ENCODE measurements around the gene RAPGEF2.
A peak's percentile ranks its signal among the peaks of the same experiment; 100 is the strongest.

The RAPGEF2 gene, protein sequence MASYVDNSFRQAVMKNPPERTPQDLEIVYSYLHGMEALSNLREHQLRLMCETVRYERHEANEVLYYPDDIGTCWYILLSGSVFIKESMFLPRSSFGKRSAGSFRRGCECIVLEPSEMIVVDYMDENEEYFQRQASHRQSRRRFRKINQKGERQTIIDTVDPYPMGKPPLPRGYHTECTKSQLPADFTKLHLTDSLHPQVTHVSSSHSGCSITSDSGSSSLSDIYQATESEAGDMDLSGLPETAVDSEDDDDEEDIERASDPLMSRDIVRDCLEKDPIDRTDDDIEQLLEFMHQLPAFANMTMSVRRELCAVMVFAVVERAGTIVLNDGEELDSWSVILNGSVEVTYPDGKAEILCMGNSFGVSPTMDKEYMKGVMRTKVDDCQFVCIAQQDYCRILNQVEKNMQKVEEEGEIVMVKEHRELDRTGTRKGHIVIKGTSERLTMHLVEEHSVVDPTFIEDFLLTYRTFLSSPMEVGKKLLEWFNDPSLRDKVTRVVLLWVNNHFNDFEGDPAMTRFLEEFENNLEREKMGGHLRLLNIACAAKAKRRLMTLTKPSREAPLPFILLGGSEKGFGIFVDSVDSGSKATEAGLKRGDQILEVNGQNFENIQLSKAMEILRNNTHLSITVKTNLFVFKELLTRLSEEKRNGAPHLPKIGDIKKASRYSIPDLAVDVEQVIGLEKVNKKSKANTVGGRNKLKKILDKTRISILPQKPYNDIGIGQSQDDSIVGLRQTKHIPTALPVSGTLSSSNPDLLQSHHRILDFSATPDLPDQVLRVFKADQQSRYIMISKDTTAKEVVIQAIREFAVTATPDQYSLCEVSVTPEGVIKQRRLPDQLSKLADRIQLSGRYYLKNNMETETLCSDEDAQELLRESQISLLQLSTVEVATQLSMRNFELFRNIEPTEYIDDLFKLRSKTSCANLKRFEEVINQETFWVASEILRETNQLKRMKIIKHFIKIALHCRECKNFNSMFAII (N-terminal part only)

GRCh38 chr4:159102622-159103383 is at the start of gene RAPGEF2:
TSS of gene RAPGEF2 (plus strand) at chr4:159103079. CDS start at chr4:159104163, 1,084 bp downstream.
- TF ChIP-seq CTCF (IDR thresholded peaks at IDR 0.05; ENCODE audit: insufficient read depth, low read length, poor library complexity, severe bottlenecking) = no peak
- TF ChIP-seq EZH2phosphoT487 (conservative IDR thresholded peaks at IDR 0.05; ENCODE audit: low read length) = no peak
- Histone ChIP-seq H2AFZ (ENCODE audit: low read depth, low read length, severe bottlenecking) (peak within 1 kb of the TSS; percentile 94), H3K9me2 (replicated peaks; ENCODE audit: insufficient read depth, low read length) (no peaks in the 10 kb centered on the region), H3K4me2 (ENCODE audit: low read depth, low read length, poor library complexity, severe bottlenecking) (peak within 1 kb of the TSS; percentile 91), H3F3A (ENCODE audit: insufficient read depth) (peaks cover 3% of the 10 kb centered on the region; the same call in 1 of the 2 replicates), H3K27me3 (ENCODE audit: low read length) (no peaks in the 10 kb centered on the region), H3K79me2 (ENCODE audit: insufficient read depth, low read length) (no peaks in the 10 kb centered on the region), H4K20me1 (ENCODE audit: low read depth, low read length) (no peaks in the 10 kb centered on the region), H3K36me3 (ENCODE audit: low read length) (no peaks in the 10 kb centered on the region), H3K9me3 (ENCODE audit: insufficient read depth, low read length) (no peaks in the 10 kb centered on the region), H3K27ac (ENCODE audit: low read depth, low read length) (no peak within 1 kb of the TSS), H3K4me3 (ENCODE audit: insufficient read depth, low read length, poor library complexity, severe bottlenecking) (peak within 1 kb of the TSS; percentile 84), H3K9ac (ENCODE audit: low read length) (peak within 1 kb of the TSS; percentile 66)

GRCh38 chr4:159055833-159056232 is 47.0 kb upstream of the RAPGEF2 start:
- no peak overlapping the region for H3K4me3 ChIP-seq (ENCODE audit: insufficient read depth, low read length, poor library complexity, severe bottlenecking)
- H3K27me3 ChIP-seq (ENCODE audit: low read length) = no peaks in the 10 kb centered on the region
- no peaks in the 10 kb centered on the region for H3K79me2 ChIP-seq (ENCODE audit: insufficient read depth, low read length)
- no peak overlapping the region for H3K4me2 ChIP-seq (ENCODE audit: low read depth, low read length, poor library complexity, severe bottlenecking)
- no peak overlapping the region for H3K9ac ChIP-seq (ENCODE audit: low read length)
- H3K27ac ChIP-seq (ENCODE audit: low read depth, low read length) = no peak overlapping the region
- no peaks in the 10 kb centered on the region for H3K9me3 ChIP-seq (ENCODE audit: insufficient read depth, low read length)
- H3K9me2 ChIP-seq (replicated peaks; ENCODE audit: insufficient read depth, low read length) = no peaks in the 10 kb centered on the region
- H4K20me1 ChIP-seq (ENCODE audit: low read depth, low read length) = no peaks in the 10 kb centered on the region
- H2AFZ ChIP-seq (ENCODE audit: low read depth, low read length, severe bottlenecking) = no peak overlapping the region
- no peaks in the 10 kb centered on the region for H3F3A ChIP-seq (ENCODE audit: insufficient read depth)
- no peak for TF ChIP-seq EZH2phosphoT487 (conservative IDR thresholded peaks at IDR 0.05; ENCODE audit: low read length)
- TF ChIP-seq CTCF (IDR thresholded peaks at IDR 0.05; ENCODE audit: insufficient read depth, low read length, poor library complexity, severe bottlenecking) = no peak
- no peaks in the 10 kb centered on the region for H3K36me3 ChIP-seq (ENCODE audit: low read length)

DNA sequence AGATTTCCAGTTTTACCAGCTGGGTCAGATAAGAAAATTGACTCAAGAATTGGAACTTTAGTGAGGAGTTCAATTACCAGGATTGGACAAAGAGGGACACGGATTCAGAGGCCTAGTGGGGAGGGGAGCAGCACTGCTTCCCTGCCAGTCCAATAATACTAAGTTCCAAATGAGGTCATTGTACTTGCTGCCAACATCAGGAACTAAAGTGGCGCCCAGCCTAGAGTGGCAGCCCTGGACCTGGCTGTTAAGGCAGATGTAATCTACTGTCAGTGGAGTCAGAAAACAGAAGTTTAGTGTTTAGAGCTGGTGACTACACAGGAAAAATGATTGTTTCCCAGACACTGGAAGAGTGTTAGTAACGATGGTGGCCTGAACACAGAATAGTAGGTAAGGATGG is 42.7 kb upstream of the RAPGEF2 start:
- no peaks in the 10 kb centered on the region for H3K9me3 ChIP-seq (ENCODE audit: insufficient read depth, low read length)
- H3K79me2 ChIP-seq (ENCODE audit: insufficient read depth, low read length) = no peaks in the 10 kb centered on the region
- H3K4me2 ChIP-seq (ENCODE audit: low read depth, low read length, poor library complexity, severe bottlenecking) = no peak overlapping the region
- no peak for TF ChIP-seq CTCF (IDR thresholded peaks at IDR 0.05; ENCODE audit: insufficient read depth, low read length, poor library complexity, severe bottlenecking)
- TF ChIP-seq EZH2phosphoT487 (conservative IDR thresholded peaks at IDR 0.05; ENCODE audit: low read length) = no peak
- no peak overlapping the region for H3K9ac ChIP-seq (ENCODE audit: low read length)
- H3K9me2 ChIP-seq (replicated peaks; ENCODE audit: insufficient read depth, low read length) = no peaks in the 10 kb centered on the region
- no peak overlapping the region for H3K4me3 ChIP-seq (ENCODE audit: insufficient read depth, low read length, poor library complexity, severe bottlenecking)
- no peaks in the 10 kb centered on the region for H3K27me3 ChIP-seq (ENCODE audit: low read length)
- H4K20me1 ChIP-seq (ENCODE audit: low read depth, low read length) = no peaks in the 10 kb centered on the region
- no peaks in the 10 kb centered on the region for H3F3A ChIP-seq (ENCODE audit: insufficient read depth)
- H2AFZ ChIP-seq (ENCODE audit: low read depth, low read length, severe bottlenecking) = no peak overlapping the region
- no peak overlapping the region for H3K27ac ChIP-seq (ENCODE audit: low read depth, low read length)
- no peaks in the 10 kb centered on the region for H3K36me3 ChIP-seq (ENCODE audit: low read length)
